ENCODE results near the gene CYBB.

DNA sequence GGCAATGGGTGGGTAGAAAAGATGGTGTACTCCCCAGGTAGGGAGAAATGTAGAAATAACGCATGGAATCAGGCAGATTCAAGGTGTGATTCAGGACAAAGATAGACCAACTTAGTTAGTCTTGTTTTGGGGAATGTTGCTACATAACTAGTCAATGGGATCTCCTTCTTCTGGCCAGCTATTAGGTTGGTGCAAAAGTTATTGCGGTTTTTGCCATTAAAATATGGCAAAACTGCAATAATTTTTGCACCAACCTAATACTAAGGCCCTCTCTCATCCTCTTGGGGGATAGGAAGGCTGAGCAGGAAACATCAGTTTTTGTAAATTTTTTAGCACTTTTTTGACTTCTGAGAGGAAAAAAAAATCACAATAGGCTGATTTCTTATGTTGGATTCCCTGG, 23.2 kb downstream of the CYBB start:
- TF ChIP-seq POLR2AphosphoS5 (IDR thresholded peaks at IDR 0.05; ENCODE audit: low read depth, low read length) (no peak), POLR2A (IDR thresholded peaks at IDR 0.05; ENCODE audit: low read depth, low read length) (no peak)
